Upper lobe of right lung (tissue), 1 donor: ENCODE measurements around the gene ABCA10. TPM values are rescaled to one million over a fixed set of nuclear protein-coding genes. Genes with fewer than 3 reads are reported as not detected.
"Not testable (repeated sequence)": the region's sequence is repeated elsewhere in the genome, so short reads cannot be mapped to it uniquely, and the experiment has no call there.

Experiments used
- ATAC-seq: fragments of 200-7000 bp; cut with Tn5 transposase; one replicate; pipeline ENCODE4 v1.9.1; 2020; ENCODE audit warnings: mild to moderate bottlenecking, moderate library complexity
- DNase-seq: peaks from one replicate; pipeline ENCODE4 v3.0.0-alpha.2; 2020
- H3K27ac ChIP-seq: fragments of 200-600 bp; one replicate; pipeline ENCODE4 v1.8.0; 2022
- H3K27me3 ChIP-seq: fragments of 200-600 bp; one replicate; pipeline ENCODE4 v1.8.0; 2022; ENCODE audit warnings: mild to moderate bottlenecking
- H3K36me3 ChIP-seq: fragments of 200-600 bp; one replicate; pipeline ENCODE4 v1.8.0; 2022
- H3K4me1 ChIP-seq: fragments of 200-600 bp; one replicate; pipeline ENCODE4 v1.8.0; 2022
- H3K4me3 ChIP-seq: fragments of 200-600 bp; one replicate; pipeline ENCODE4 v1.8.0; 2022; ENCODE audit warnings: mild to moderate bottlenecking
- H3K9me3 ChIP-seq: fragments of 200-600 bp; one replicate; pipeline ENCODE4 v1.8.0; 2022
- CTCF ChIP-seq: fragments of 200-600 bp; IDR thresholded peaks from one replicate; pipeline ENCODE4 v1.8.0; 2022; ENCODE audit warnings: antibody characterized with exemption
- intact Hi-C: fragments of 100-400 bp; cut with DNase I; formaldehyde crosslinking; loops from one replicate; pipeline ENCODE4 v1.11.0; 2022
- long read RNA-seq: library from polyadenylated mRNA; unstranded; transcript quantifications from one replicate; pipeline ENCODE4 v2.0.0, GENCODE V29; 2021
- total RNA-seq: library from RNA; stranded (reverse); fragmentation: NEBNext Ultra II Directional; extraction: Animal tissue kit (Norgen Biotek cat#: 25700); gene quantifications from one replicate; pipeline ENCODE4 v1.2.1, GENCODE V29; 2021
- donor health status: DM: no; HTN: yes; CAD: no; lungs with severe emphysema.

The ABCA10 gene
- 9.2 TPM for total RNA-seq
- long read RNA-seq, partial matches to known transcripts = 2 of 2 reads
- long read RNA-seq, other reads (novel, unspliced or antisense) = 0 of 2 reads

- H3K4me3 ChIP-seq = peak within 1 kb of the TSS; percentile 37
- ATAC-seq (no peak), DNase-seq (no peak)
- H3K27ac ChIP-seq = peak within 1 kb of the TSS; percentile 25
- H3K36me3 ChIP-seq = no peaks in the 10 kb centered on the region
- H3K4me1 ChIP-seq = no peaks in the 10 kb centered on the region
- peaks cover 13% of the 10 kb centered on the region for H3K9me3 ChIP-seq
- intact Hi-C loops = no loop called here
- no peak for TF ChIP-seq CTCF
- H3K27me3 ChIP-seq = no peaks in the 10 kb centered on the region
These were observed at the start of gene ABCA10 for GRCh38 chr17:69228576-69228975. ABCA10 (minus strand) TSS chr17:69228824; CDS start chr17:69225358, 3,466 bp downstream.

- H3K4me3 ChIP-seq, DNase-seq, ATAC-seq, H3K27ac ChIP-seq, H3K27me3 ChIP-seq, H3K9me3 ChIP-seq, intact Hi-C loops, H3K36me3 ChIP-seq, H3K4me1 ChIP-seq: not testable (repeated sequence)
These were observed 47.7 kb upstream of the ABCA10 start for GRCh38 chr17:69276279-69276678.

GRCh38 chr17:69275751-69276150 lies 47.1 kb upstream of the ABCA10 start:
- intact Hi-C loops = no loop called here
- H3K36me3 ChIP-seq = no peaks in the 10 kb centered on the region
- H3K27ac ChIP-seq = no peak overlapping the region
- no peak for ATAC-seq
- no peaks in the 10 kb centered on the region for H3K27me3 ChIP-seq
- no peaks in the 10 kb centered on the region for H3K9me3 ChIP-seq
- no peaks in the 10 kb centered on the region for H3K4me1 ChIP-seq
- DNase-seq = no peak
- no peak for TF ChIP-seq CTCF
- no peak overlapping the region for H3K4me3 ChIP-seq

GRCh38 chr17:69271023-69271422 lies 42.4 kb upstream of the ABCA10 start:
- no peak overlapping the region for H3K27ac ChIP-seq
- H3K27me3 ChIP-seq = no peaks in the 10 kb centered on the region
- H3K9me3 ChIP-seq = no peaks in the 10 kb centered on the region
- no peak for DNase-seq
- intact Hi-C loops = no loop called here
- TF ChIP-seq CTCF = no peak
- no peak for ATAC-seq
- H3K4me3 ChIP-seq = no peak overlapping the region
- no peaks in the 10 kb centered on the region for H3K4me1 ChIP-seq
- H3K36me3 ChIP-seq = no peaks in the 10 kb centered on the region

- no peaks in the 10 kb centered on the region for H3K9me3 ChIP-seq
- DNase-seq = no peak
- TF ChIP-seq CTCF = no peak
- no peaks in the 10 kb centered on the region for H3K27me3 ChIP-seq
- no peaks in the 10 kb centered on the region for H3K4me1 ChIP-seq
- no peak overlapping the region for H3K4me3 ChIP-seq
- intact Hi-C loops = no loop called here
- no peaks in the 10 kb centered on the region for H3K36me3 ChIP-seq
- H3K27ac ChIP-seq = no peak overlapping the region
- no peak for ATAC-seq
These were observed 40.7 kb upstream of the ABCA10 start for GRCh38 chr17:69269131-69269998.

GRCh38 chr17:69268543-69269014 lies 40.0 kb upstream of the ABCA10 start:
- intact Hi-C loops = no loop called here
- H3K4me1 ChIP-seq = no peaks in the 10 kb centered on the region
- TF ChIP-seq CTCF = no peak
- H3K27me3 ChIP-seq = no peaks in the 10 kb centered on the region
- H3K36me3 ChIP-seq = no peaks in the 10 kb centered on the region
- H3K27ac ChIP-seq = no peak overlapping the region
- ATAC-seq (no peak), DNase-seq (no peak)
- H3K9me3 ChIP-seq = no peaks in the 10 kb centered on the region
- H3K4me3 ChIP-seq = no peak overlapping the region
